Measurements from ENCODE around the gene SUSD1.

SUSD1 gene

GRCh38 chr9:112037281-112038016 lies 137.6 kb downstream of the SUSD1 start:
- Histone ChIP-seq H3K4me1 (ENCODE audit: control insufficient read depth in 1 of 2, insufficient read depth in 2 of 2, low read length in 2 of 2) (peaks cover 0 to 7% of the 10 kb centered on the region in 2 donors), H3K27me3 (ENCODE audit: control insufficient read depth in 1 of 2, insufficient read depth in 2 of 2, low read length in 2 of 2) (no peaks in the 10 kb centered on the region), H3K27ac (ENCODE audit: low read depth, low read length) (no peak overlapping the region), H3K9me3 (ENCODE audit: control insufficient read depth in 1 of 2, low read length in 2 of 2) (no peaks in the 10 kb centered on the region), H3K4me3 (ENCODE audit: low read depth in 1 of 2, low read length in 2 of 2) (no peak overlapping the region), H3K36me3 (ENCODE audit: control insufficient read depth in 1 of 2, insufficient read depth in 2 of 2, low read length in 2 of 2) (peaks cover 10 to 27% of the 10 kb centered on the region in 2 donors), H3K9ac (ENCODE audit: low read depth in 1 of 2, low read length in 2 of 2) (no peak overlapping the region)

- H3K9ac ChIP-seq (ENCODE audit: low read depth in 1 of 2, low read length in 2 of 2): no peak overlapping the region
- no peaks in the 10 kb centered on the region for H3K9me3 ChIP-seq (ENCODE audit: control insufficient read depth in 1 of 2, low read length in 2 of 2)
- no peak overlapping the region for H3K4me3 ChIP-seq (ENCODE audit: low read depth in 1 of 2, low read length in 2 of 2)
- H3K27me3 ChIP-seq (ENCODE audit: control insufficient read depth in 1 of 2, insufficient read depth in 2 of 2, low read length in 2 of 2): no peaks in the 10 kb centered on the region
- no peak overlapping the region for H3K27ac ChIP-seq (ENCODE audit: low read depth, low read length)
- peaks cover 2 to 15% of the 10 kb centered on the region in 2 donors for H3K4me1 ChIP-seq (ENCODE audit: control insufficient read depth in 1 of 2, insufficient read depth in 2 of 2, low read length in 2 of 2)
- H3K36me3 ChIP-seq (ENCODE audit: control insufficient read depth in 1 of 2, insufficient read depth in 2 of 2, low read length in 2 of 2): peaks cover 6 to 12% of the 10 kb centered on the region in 2 donors
Measured at GRCh38 chr9:112035166-112035826, 139.8 kb downstream of the SUSD1 start.

- Histone ChIP-seq H3K36me3 (ENCODE audit: control insufficient read depth in 1 of 2, insufficient read depth in 2 of 2, low read length in 2 of 2) (peaks cover 7% of the 10 kb centered on the region in 2 donors), H3K9me3 (ENCODE audit: control insufficient read depth in 1 of 2, low read length in 2 of 2) (no peaks in the 10 kb centered on the region), H3K9ac (ENCODE audit: low read depth in 1 of 2, low read length in 2 of 2) (no peak overlapping the region), H3K27me3 (ENCODE audit: control insufficient read depth in 1 of 2, insufficient read depth in 2 of 2, low read length in 2 of 2) (no peaks in the 10 kb centered on the region), H3K27ac (ENCODE audit: low read depth, low read length) (no peak overlapping the region), H3K4me3 (ENCODE audit: low read depth in 1 of 2, low read length in 2 of 2) (no peak overlapping the region), H3K4me1 (ENCODE audit: control insufficient read depth in 1 of 2, insufficient read depth in 2 of 2, low read length in 2 of 2) (peaks cover 6 to 22% of the 10 kb centered on the region in 2 donors)
Measured at GRCh38 chr9:112034216-112034611, 140.9 kb downstream of the SUSD1 start.

- Histone ChIP-seq H3K9ac (ENCODE audit: low read depth in 1 of 2, low read length in 2 of 2) (no peak overlapping the region), H3K36me3 (ENCODE audit: control insufficient read depth in 1 of 2, insufficient read depth in 2 of 2, low read length in 2 of 2) (peaks cover 6 to 7% of the 10 kb centered on the region in 2 donors), H3K4me3 (ENCODE audit: low read depth in 1 of 2, low read length in 2 of 2) (no peak overlapping the region), H3K27ac (ENCODE audit: low read depth, low read length) (no peak overlapping the region), H3K9me3 (ENCODE audit: control insufficient read depth in 1 of 2, low read length in 2 of 2) (no peaks in the 10 kb centered on the region), H3K27me3 (ENCODE audit: control insufficient read depth in 1 of 2, insufficient read depth in 2 of 2, low read length in 2 of 2) (no peaks in the 10 kb centered on the region), H3K4me1 (ENCODE audit: control insufficient read depth in 1 of 2, insufficient read depth in 2 of 2, low read length in 2 of 2) (peaks cover 6 to 22% of the 10 kb centered on the region in 2 donors)
Measured at GRCh38 chr9:112033237-112034215, 141.6 kb downstream of the SUSD1 start.

- H3K4me1 ChIP-seq (ENCODE audit: control insufficient read depth in 1 of 2, insufficient read depth in 2 of 2, low read length in 2 of 2): peaks cover 6 to 22% of the 10 kb centered on the region in 2 donors
- no peak overlapping the region for H3K4me3 ChIP-seq (ENCODE audit: low read depth in 1 of 2, low read length in 2 of 2)
- peaks cover 2 to 4% of the 10 kb centered on the region in 2 donors for H3K36me3 ChIP-seq (ENCODE audit: control insufficient read depth in 1 of 2, insufficient read depth in 2 of 2, low read length in 2 of 2)
- no peak overlapping the region for H3K9ac ChIP-seq (ENCODE audit: low read depth in 1 of 2, low read length in 2 of 2)
- H3K9me3 ChIP-seq (ENCODE audit: control insufficient read depth in 1 of 2, low read length in 2 of 2): no peaks in the 10 kb centered on the region
- H3K27ac ChIP-seq (ENCODE audit: low read depth, low read length): no peak overlapping the region
- H3K27me3 ChIP-seq (ENCODE audit: control insufficient read depth in 1 of 2, insufficient read depth in 2 of 2, low read length in 2 of 2): no peaks in the 10 kb centered on the region
Measured at GRCh38 chr9:112032743-112033142, 142.4 kb downstream of the SUSD1 start.

- Histone ChIP-seq H3K9ac (ENCODE audit: low read depth in 1 of 2, low read length in 2 of 2) (no peak overlapping the region), H3K4me1 (ENCODE audit: control insufficient read depth in 1 of 2, insufficient read depth in 2 of 2, low read length in 2 of 2) (peaks cover 6 to 22% of the 10 kb centered on the region in 2 donors), H3K27me3 (ENCODE audit: control insufficient read depth in 1 of 2, insufficient read depth in 2 of 2, low read length in 2 of 2) (no peaks in the 10 kb centered on the region), H3K4me3 (ENCODE audit: low read depth in 1 of 2, low read length in 2 of 2) (no peak overlapping the region), H3K27ac (ENCODE audit: low read depth, low read length) (no peak overlapping the region), H3K9me3 (ENCODE audit: control insufficient read depth in 1 of 2, low read length in 2 of 2) (no peaks in the 10 kb centered on the region), H3K36me3 (ENCODE audit: control insufficient read depth in 1 of 2, insufficient read depth in 2 of 2, low read length in 2 of 2) (peaks cover 0 to 2% of the 10 kb centered on the region in 2 donors)
Measured at GRCh38 chr9:112032009-112032408, 143.1 kb downstream of the SUSD1 start.

GRCh38 chr9:112031400-112031799 lies 143.7 kb downstream of the SUSD1 start:
- no peak overlapping the region for H3K4me3 ChIP-seq (ENCODE audit: low read depth in 1 of 2, low read length in 2 of 2)
- H3K4me1 ChIP-seq (ENCODE audit: control insufficient read depth in 1 of 2, insufficient read depth in 2 of 2, low read length in 2 of 2): peaks cover 6 to 22% of the 10 kb centered on the region in 2 donors
- no peaks in the 10 kb centered on the region for H3K27me3 ChIP-seq (ENCODE audit: control insufficient read depth in 1 of 2, insufficient read depth in 2 of 2, low read length in 2 of 2)
- no peak overlapping the region for H3K27ac ChIP-seq (ENCODE audit: low read depth, low read length)
- H3K36me3 ChIP-seq (ENCODE audit: control insufficient read depth in 1 of 2, insufficient read depth in 2 of 2, low read length in 2 of 2): peaks cover 0 to 2% of the 10 kb centered on the region in 2 donors
- no peak overlapping the region for H3K9ac ChIP-seq (ENCODE audit: low read depth in 1 of 2, low read length in 2 of 2)
- no peaks in the 10 kb centered on the region for H3K9me3 ChIP-seq (ENCODE audit: control insufficient read depth in 1 of 2, low read length in 2 of 2)

GRCh38 chr9:112029921-112030444 lies 145.1 kb downstream of the SUSD1 start:
- no peaks in the 10 kb centered on the region for H3K9me3 ChIP-seq (ENCODE audit: control insufficient read depth in 1 of 2, low read length in 2 of 2)
- no peak overlapping the region for H3K27ac ChIP-seq (ENCODE audit: low read depth, low read length)
- H3K9ac ChIP-seq (ENCODE audit: low read depth in 1 of 2, low read length in 2 of 2): no peak overlapping the region
- H3K4me1 ChIP-seq (ENCODE audit: control insufficient read depth in 1 of 2, insufficient read depth in 2 of 2, low read length in 2 of 2): peaks cover 6 to 22% of the 10 kb centered on the region in 2 donors
- H3K36me3 ChIP-seq (ENCODE audit: control insufficient read depth in 1 of 2, insufficient read depth in 2 of 2, low read length in 2 of 2): peaks cover 0 to 2% of the 10 kb centered on the region in 2 donors
- no peaks in the 10 kb centered on the region for H3K27me3 ChIP-seq (ENCODE audit: control insufficient read depth in 1 of 2, insufficient read depth in 2 of 2, low read length in 2 of 2)
- no peak overlapping the region for H3K4me3 ChIP-seq (ENCODE audit: low read depth in 1 of 2, low read length in 2 of 2)

- Histone ChIP-seq H3K27ac (ENCODE audit: low read depth, low read length) (no peak overlapping the region), H3K27me3 (ENCODE audit: control insufficient read depth in 1 of 2, insufficient read depth in 2 of 2, low read length in 2 of 2) (no peaks in the 10 kb centered on the region), H3K9ac (ENCODE audit: low read depth in 1 of 2, low read length in 2 of 2) (no peak overlapping the region), H3K4me1 (ENCODE audit: control insufficient read depth in 1 of 2, insufficient read depth in 2 of 2, low read length in 2 of 2) (peaks cover 6 to 20% of the 10 kb centered on the region in 2 donors), H3K4me3 (ENCODE audit: low read depth in 1 of 2, low read length in 2 of 2) (no peak overlapping the region), H3K9me3 (ENCODE audit: control insufficient read depth in 1 of 2, low read length in 2 of 2) (no peaks in the 10 kb centered on the region), H3K36me3 (ENCODE audit: control insufficient read depth in 1 of 2, insufficient read depth in 2 of 2, low read length in 2 of 2) (peaks cover 0 to 2% of the 10 kb centered on the region in 2 donors)
Measured at GRCh38 chr9:112028242-112029221, 146.6 kb downstream of the SUSD1 start.

Measured in duodenal mucosa (tissue), 2 donors.